PFSK-1 (cell line): ENCODE data around the gene ANKH.

Experiments
- FOXP2 ChIP-seq: optimal IDR thresholded peaks from 2 replicates; pipeline ENCODE3; 2011; ENCODE audit warnings: borderline replicate concordance, control low read depth, inconsistent platforms; ENCODE audit not compliant: insufficient read depth; ENCODE audit errors: extremely low read length, extremely low read depth
- POLR2AphosphoS5 ChIP-seq: IDR thresholded peaks from 2 replicates; pipeline ENCODE4 v1.6.1; 2012; ENCODE audit warnings: low read depth, mild to moderate bottlenecking, control low read depth, low read length, moderate library complexity
- REST ChIP-seq, 2 experiments: IDR thresholded peaks; 2 replicates each; pipeline versions ENCODE4 v1.6.1 to v1.8.0; 2011 to 2012; ENCODE audit warnings: low read depth in 2 of 2, low read length in 2 of 2, control low read depth in 1 of 2, inconsistent platforms in 1 of 2, mild to moderate bottlenecking in 1 of 2, moderate library complexity in 1 of 2; ENCODE audit not compliant: insufficient read depth in 1 of 2
- SIN3A ChIP-seq: IDR thresholded peaks from 2 replicates; pipeline ENCODE4 v1.6.1; 2012; ENCODE audit warnings: mild to moderate bottlenecking, low read length, moderate library complexity, borderline replicate concordance; ENCODE audit not compliant: insufficient read depth
- TAF1 ChIP-seq: IDR thresholded peaks from 2 replicates; pipeline ENCODE4 v1.6.1; 2012; ENCODE audit warnings: low read length, control low read depth, borderline replicate concordance; ENCODE audit not compliant: insufficient read depth

The ANKH gene

DNA sequence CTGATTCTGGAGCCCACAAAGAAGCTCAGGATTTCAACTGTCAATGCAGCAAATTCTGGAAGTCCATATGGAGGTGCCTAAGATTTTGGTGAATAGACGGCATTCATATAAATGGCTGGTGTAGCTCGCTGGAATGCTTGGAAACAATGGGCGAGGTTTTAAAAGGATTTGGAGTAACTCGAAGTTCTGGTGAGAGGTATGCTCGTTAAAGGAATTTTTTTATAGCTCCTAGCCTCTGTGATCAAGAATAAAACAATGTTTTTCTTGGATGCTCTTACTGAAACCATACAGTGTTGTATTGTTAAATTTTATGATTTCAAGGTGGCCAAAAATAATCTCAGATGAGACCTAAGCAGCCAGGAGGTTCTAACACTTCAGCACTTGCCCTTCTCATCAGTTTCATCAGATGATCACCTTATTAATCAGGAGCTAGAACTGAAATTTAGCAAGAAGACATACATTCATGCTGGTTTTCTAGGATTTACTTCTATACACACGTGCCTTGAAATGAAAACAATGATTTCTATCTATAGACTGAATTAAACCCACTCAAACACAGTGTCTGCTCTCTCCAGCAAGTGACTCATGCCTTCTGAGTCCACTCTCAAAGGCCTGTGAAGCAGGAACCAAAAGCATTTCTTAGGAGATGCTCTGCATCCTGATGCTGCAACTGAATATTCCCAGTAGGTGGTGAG, 127.8 kb downstream of the ANKH start:
- TF ChIP-seq TAF1 (no peak), SIN3A (no peak), FOXP2 (no peak), REST (IDR thresholded peaks at IDR 0.05; ENCODE audit: insufficient read depth in 1 of 2, low read depth in 2 of 2, low read length in 2 of 2) (no peak), POLR2AphosphoS5 (no peak)

- TF ChIP-seq FOXP2 (no peak), TAF1 (no peak), SIN3A (no peak), POLR2AphosphoS5 (no peak), REST (IDR thresholded peaks at IDR 0.05; ENCODE audit: insufficient read depth in 1 of 2, low read depth in 2 of 2, low read length in 2 of 2) (no peak)
Measured at GRCh38 chr5:14742498-14742897, 129.1 kb downstream of the ANKH start.

DNA sequence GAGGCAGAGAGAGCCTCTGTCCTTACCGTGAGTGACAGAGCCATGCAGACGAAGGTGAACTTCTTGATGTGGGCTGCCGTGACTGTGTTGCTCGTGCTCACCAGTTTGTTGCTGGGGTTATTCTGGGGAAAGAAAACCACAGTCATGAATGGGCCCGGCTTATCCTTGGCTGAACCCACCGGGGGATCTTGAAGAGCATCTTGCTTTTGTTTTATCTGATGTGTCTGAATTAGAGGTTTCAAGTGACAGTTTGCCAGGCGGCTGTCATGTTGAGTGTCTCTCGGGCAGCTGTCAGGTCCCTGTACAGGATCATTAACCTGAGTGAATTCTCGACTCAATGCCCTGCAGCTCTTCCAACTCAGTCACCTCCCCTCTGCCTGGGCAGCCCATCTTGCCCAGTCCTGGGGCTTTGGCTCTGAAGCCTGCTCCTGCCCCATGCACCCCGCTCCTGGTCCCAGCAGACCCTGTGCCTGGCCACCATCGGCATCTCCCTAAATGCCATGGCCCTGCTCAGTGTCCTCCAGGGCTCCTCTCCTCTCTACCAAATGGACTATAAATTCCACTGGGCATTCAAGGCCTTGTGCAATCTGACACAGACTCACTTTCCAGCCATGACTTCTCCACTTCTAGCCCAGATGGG, 129.7 kb downstream of the ANKH start:
- TF ChIP-seq FOXP2 (no peak), POLR2AphosphoS5 (no peak), TAF1 (no peak)

- TF ChIP-seq POLR2AphosphoS5, result no peak
Measured at GRCh38 chr5:14741131-14741530, 130.4 kb downstream of the ANKH start.

- TF ChIP-seq POLR2AphosphoS5 (no peak), TAF1 (no peak), FOXP2 (no peak), REST (IDR thresholded peaks at IDR 0.05; ENCODE audit: insufficient read depth in 1 of 2, low read depth in 2 of 2, low read length in 2 of 2) (no peak), SIN3A (no peak)
Measured at GRCh38 chr5:14739981-14740380, 131.6 kb downstream of the ANKH start.

DNA sequence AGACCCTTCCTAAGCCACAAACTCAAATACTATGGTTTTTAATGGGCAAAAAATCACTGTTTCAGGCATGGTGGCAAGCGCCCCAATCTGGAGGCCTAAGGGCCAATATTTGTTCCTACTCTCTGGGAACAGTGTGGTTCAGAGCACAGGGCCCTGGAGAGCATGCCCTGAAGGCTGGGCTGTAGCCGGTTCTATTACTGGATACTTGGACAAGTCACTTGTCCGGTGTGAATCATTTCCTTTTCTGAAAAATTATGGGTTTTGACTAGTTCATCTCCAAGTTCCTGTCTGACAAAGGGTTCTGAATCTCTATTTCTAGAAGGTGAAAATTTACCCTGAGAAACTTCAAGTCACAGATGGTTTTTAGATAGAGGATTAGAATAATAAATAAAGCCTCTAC, 132.0 kb downstream of the ANKH start:
- TF ChIP-seq FOXP2, result no peak
- TF ChIP-seq TAF1, result no peak
